Naive thymus-derived CD4-positive, alpha-beta T cell (primary cell): Measurements from ENCODE around the gene CALU. TPM values are rescaled to one million over a fixed set of nuclear protein-coding genes. Genes with fewer than 3 reads are reported as not detected.

Source experiments
- ATAC-seq: fragments of 150-1000 bp; cut with Tn5 transposase; 2 replicates; pipeline ENCODE4 v1.10.0; 2021; ENCODE audit warnings: mild to moderate bottlenecking, moderate library complexity
- CTCF ChIA-PET: fragments of 350-600 bp; sonication (Branson Sonifier 250); formaldehyde crosslinking; loops from one replicate; lab custom pipeline; 2021; ENCODE audit warnings: antibody characterized with exemption; lab: Charles Lee
- POLR2A ChIA-PET: fragments of 350-600 bp; sonication (Branson Sonifier 250); formaldehyde crosslinking; loops from one replicate; lab custom pipeline; 2021; ENCODE audit warnings: antibody characterized with exemption, inconsistent platforms; lab: Charles Lee
- DNase-seq, 9 donors: peaks; one replicate each; pipeline versions ENCODE4 v3.0.0 to v3.0.0-alpha.2; 2020 to 2022; ENCODE audit warnings: mixed read lengths in 1 of 9
- H3K27ac ChIP-seq: one replicate; pipeline ENCODE4 v1.7.0; 2013; ENCODE audit warnings: mild to moderate bottlenecking, low read depth, low read length, moderate library complexity
- H3K27me3 ChIP-seq, 2 donors: one replicate each; pipeline ENCODE4 v1.7.0; 2013; ENCODE audit warnings: low read length in 2 of 2, mild to moderate bottlenecking in 2 of 2, moderate library complexity in 2 of 2; ENCODE audit not compliant: control insufficient read depth in 2 of 2, insufficient read depth in 2 of 2
- H3K36me3 ChIP-seq, 3 experiments: 1 replicate in 2 of 3; 2 replicates in 1 of 3; pipeline ENCODE4 v1.7.0; 2013; ENCODE audit warnings: low read length in 3 of 3, mild to moderate bottlenecking in 3 of 3, moderate library complexity in 1 of 3; ENCODE audit not compliant: insufficient read depth in 3 of 3, control insufficient read depth in 2 of 3
- H3K4me1 ChIP-seq, 2 donors: one replicate each; pipeline ENCODE4 v1.7.0; 2013; ENCODE audit warnings: low read length in 2 of 2, mild to moderate bottlenecking in 2 of 2, moderate library complexity in 1 of 2; ENCODE audit not compliant: control insufficient read depth in 2 of 2, insufficient read depth in 2 of 2
- H3K4me3 ChIP-seq: 2 replicates; pipeline ENCODE4 v1.7.0; 2013; ENCODE audit warnings: mild to moderate bottlenecking, low read length
- H3K9me3 ChIP-seq, 3 experiments: 1 replicate in 2 of 3; 2 replicates in 1 of 3; pipeline ENCODE4 v1.7.0; 2013; ENCODE audit warnings: low read length in 3 of 3; ENCODE audit not compliant: control insufficient read depth in 2 of 3
- H3K27ac Mint-ChIP-seq, 9 donors: one replicate each; pipeline ENCODE4 v1.8.0; 2020 to 2022; ENCODE audit warnings: mixed read lengths in 9 of 9, mild to moderate bottlenecking in 8 of 9, moderate library complexity in 5 of 9, inconsistent platforms in 2 of 9
- H3K27me3 Mint-ChIP-seq, 5 donors: one replicate each; pipeline ENCODE4 v1.8.0; 2021 to 2022; ENCODE audit warnings: mixed read lengths in 5 of 5, mild to moderate bottlenecking in 1 of 5
- H3K36me3 Mint-ChIP-seq, 5 donors: one replicate each; pipeline ENCODE4 v1.8.0; 2020 to 2022; ENCODE audit warnings: mixed read lengths in 5 of 5, mild to moderate bottlenecking in 3 of 5, inconsistent platforms in 1 of 5
- H3K4me1 Mint-ChIP-seq, 7 donors: one replicate each; pipeline ENCODE4 v1.8.0; 2020 to 2022; ENCODE audit warnings: mixed read lengths in 7 of 7, mild to moderate bottlenecking in 3 of 7, inconsistent platforms in 1 of 7
- H3K4me3 Mint-ChIP-seq, 10 donors: one replicate each; pipeline ENCODE4 v1.8.0; 2020 to 2022; ENCODE audit warnings: mild to moderate bottlenecking in 10 of 10, mixed read lengths in 10 of 10, moderate library complexity in 6 of 10, inconsistent platforms in 2 of 10
- H3K9me3 Mint-ChIP-seq, 11 donors: one replicate each; pipeline ENCODE4 v1.8.0; 2020 to 2022; ENCODE audit warnings: mixed read lengths in 11 of 11, mild to moderate bottlenecking in 4 of 11, inconsistent platforms in 1 of 11, moderate library complexity in 1 of 11
- intact Hi-C, 2 donors: fragments of 100-400 bp; cut with micrococcal nuclease; formaldehyde crosslinking; loops; one replicate each; pipeline ENCODE4 v1.15.1; 2023
- polyA plus RNA-seq, 2 donors: library from polyadenylated mRNA; unstranded; fragments of 300-500 nt; fragmentation: Illumina TruSeq; gene quantifications; one replicate each; pipeline ENCODE4 v1.2.3, GENCODE V29; 2021
- total RNA-seq, 6 experiments: library from RNA in 5 of 6; stranded (reverse) in 5 of 6; gene quantifications; 1 replicate in 5 of 6; 2 replicates in 1 of 6; pipeline ENCODE4 v1.2.3 and lab custom pipeline; 2021 to 2026

Gene CALU
- total and polyA plus RNA-seq, 7 experiments from 2014 or later: 18.6 to 36.2 (median 22.2) TPM

GRCh38 chr7:128781851-128782250, 42.7 kb downstream of the CALU start:
- Histone ChIP-seq H3K27ac (no peak overlapping the region), H3K36me3 (no peaks in the 10 kb centered on the region), H3K9me3 (no peaks in the 10 kb centered on the region), H3K4me1 (no peaks in the 10 kb centered on the region), H3K27me3 (no peaks in the 10 kb centered on the region), H3K4me3 (no peak overlapping the region)
- intact Hi-C loops: no loop called here
- Mint-ChIP-seq H3K27me3 (peaks cover 0 to 20% (median 0%) of the 10 kb centered on the region in 5 donors), H3K9me3 (peaks cover 0 to 16% (median 10%) of the 10 kb centered on the region in 11 donors), H3K4me3 (no peak overlapping the region), H3K4me1 (no peaks in the 10 kb centered on the region), H3K27ac (no peak overlapping the region), H3K36me3 (peaks cover 0 to 5% (median 0%) of the 10 kb centered on the region in 5 donors)
- ChIA-PET POLR2A (interaction anchor here (0.8 to 1.2 kb wide), 2 partner anchors 9 to 11 kb away, joined by 4 to 5 read pairs; no protein-coding TSS in a partner anchor), CTCF (no interaction called here)
- no peak for ATAC-seq
- no peak for DNase-seq

- Histone ChIP-seq H3K36me3 (no peaks in the 10 kb centered on the region), H3K27ac (no peak overlapping the region), H3K27me3 (no peaks in the 10 kb centered on the region), H3K9me3 (no peaks in the 10 kb centered on the region), H3K4me3 (no peak overlapping the region), H3K4me1 (no peaks in the 10 kb centered on the region)
- intact Hi-C loops: no loop called here
- no peak for ATAC-seq
- Mint-ChIP-seq H3K27ac (no peak overlapping the region), H3K27me3 (peaks cover 0 to 26% (median 0%) of the 10 kb centered on the region in 5 donors), H3K36me3 (no peaks in the 10 kb centered on the region), H3K4me3 (no peak overlapping the region), H3K9me3 (peaks cover 0 to 2% (median 0%) of the 10 kb centered on the region in 11 donors), H3K4me1 (peaks cover 0 to 5% (median 0%) of the 10 kb centered on the region in 7 donors)
- CTCF ChIA-PET: no interaction called here
- no peak for DNase-seq
- POLR2A ChIA-PET: interaction anchor here (0.5 kb wide), 1 partner anchor 44 kb away, joined by 3 read pairs; the partner anchor contains the start of gene CALU
These were observed 44.1 kb downstream of the CALU start for GRCh38 chr7:128783143-128783861.

- DNase-seq: no peak
- peaks cover 4 to 19% (median 6%) of the 10 kb centered on the region in 7 donors for H3K4me1 Mint-ChIP-seq
- Histone ChIP-seq H3K27ac (no peak overlapping the region), H3K4me3 (no peak overlapping the region), H3K36me3 (no peaks in the 10 kb centered on the region), H3K9me3 (no peaks in the 10 kb centered on the region), H3K27me3 (no peaks in the 10 kb centered on the region), H3K4me1 (no peaks in the 10 kb centered on the region)
- ChIA-PET CTCF (no interaction called here), POLR2A (no interaction called here)
- intact Hi-C loops: no loop called here
- no peak for ATAC-seq
- H3K4me3 Mint-ChIP-seq: no peak overlapping the region
- H3K27ac Mint-ChIP-seq: peak overlapping the region in 1 of 9 donors; percentile 4
- H3K27me3 Mint-ChIP-seq: peaks cover 0 to 48% (median 0%) of the 10 kb centered on the region in 5 donors
- no peaks in the 10 kb centered on the region for H3K36me3 Mint-ChIP-seq
- H3K9me3 Mint-ChIP-seq: no peaks in the 10 kb centered on the region
These were observed 46.6 kb downstream of the CALU start for GRCh38 chr7:128785738-128786137.

GRCh38 chr7:128788446-128789412, 49.6 kb downstream of the CALU start:
- no peaks in the 10 kb centered on the region for H3K9me3 ChIP-seq
- ChIA-PET POLR2A (interaction anchor here (0.6 kb wide), 1 partner anchor 25 kb away, joined by 6 read pairs; no protein-coding TSS in a partner anchor), CTCF (no interaction called here)
- intact Hi-C loops: no loop called here
- DNase-seq (no peak), ATAC-seq (no peak)
- no peak overlapping the region for H3K4me3 ChIP-seq
- H3K4me3 Mint-ChIP-seq: peak overlapping the region in 8 of 10 donors; percentile 10 to 92 (median 82)
- peaks cover 0 to 3% (median 0%) of the 10 kb centered on the region in 3 experiments for H3K36me3 ChIP-seq
- peaks cover 0 to 3% of the 10 kb centered on the region in 2 donors for H3K4me1 ChIP-seq
- H3K27ac ChIP-seq: no peak overlapping the region
- H3K36me3 Mint-ChIP-seq: no peaks in the 10 kb centered on the region
- H3K27me3 Mint-ChIP-seq: peaks cover 0 to 49% (median 0%) of the 10 kb centered on the region in 5 donors
- H3K27ac Mint-ChIP-seq: peak overlapping the region in 7 of 9 donors; percentile 51 to 87 (median 79)
- no peaks in the 10 kb centered on the region for H3K27me3 ChIP-seq
- H3K9me3 Mint-ChIP-seq: no peaks in the 10 kb centered on the region
- H3K4me1 Mint-ChIP-seq: peaks cover 6 to 25% (median 11%) of the 10 kb centered on the region in 7 donors

GRCh38 chr7:128790315-128791041, 51.3 kb downstream of the CALU start:
- H3K36me3 Mint-ChIP-seq: peaks cover 0 to 4% (median 0%) of the 10 kb centered on the region in 5 donors
- H3K9me3 Mint-ChIP-seq: no peaks in the 10 kb centered on the region
- no peaks in the 10 kb centered on the region for H3K27me3 ChIP-seq
- intact Hi-C loops: loop anchor here (1.0 to 5.0 kb wide), 4 partner anchors 51 to 72 kb away; partner anchors contain the start of genes ATP6V1F (in 2 of the 2) and CALU (in 2 of the 2)
- peak overlapping the region; percentile 58 for H3K4me3 ChIP-seq
- H3K4me1 ChIP-seq: peaks cover 0 to 3% of the 10 kb centered on the region in 2 donors
- peaks cover 6 to 29% (median 12%) of the 10 kb centered on the region in 7 donors for H3K4me1 Mint-ChIP-seq
- ChIA-PET CTCF (no interaction called here), POLR2A (interaction anchor here (1.1 kb wide), 1 partner anchor 72 kb away, joined by 4 read pairs; the partner anchor contains the start of gene ATP6V1F)
- peak overlapping the region; percentile 54 to 94 (median 82) for H3K27ac Mint-ChIP-seq
- peaks cover 0 to 44% (median 0%) of the 10 kb centered on the region in 5 donors for H3K27me3 Mint-ChIP-seq
- no peak for ATAC-seq
- peak overlapping the region; percentile 68 for H3K27ac ChIP-seq
- no peaks in the 10 kb centered on the region for H3K9me3 ChIP-seq
- peak in 4 of 9 donors; percentile 6 to 20 (median 12) for DNase-seq
- H3K36me3 ChIP-seq: peaks cover 0 to 3% (median 0%) of the 10 kb centered on the region in 3 experiments
- H3K4me3 Mint-ChIP-seq: peak overlapping the region; percentile 68 to 92 (median 86)
